Stimulated activated CD4-positive, alpha-beta T cell treated with anti-CD3 and anti-CD28 coated beads, Interleukin-15, amount 100 ng/mL, for 48 hours (primary cell): Measurements from ENCODE around the gene NCOA6.

Experiments used
- DNase-seq, 2 donors: peaks; one replicate each; pipeline ENCODE4 v3.0.0-alpha.2; 2020; ENCODE audit warnings: low read depth in 2 of 2

Gene NCOA6

GRCh38 chr20:34825530-34826362, at the start of gene NCOA6:
Gene NCOA6 (minus strand): TSS chr20:34825651. CDS start chr20:34782355, 43,296 bp downstream.
- peak; percentile 74 to 85 for DNase-seq

- peak; percentile 35 to 57 for DNase-seq
These were observed 48.7 kb upstream of the NCOA6 start for GRCh38 chr20:34874094-34874654.

GRCh38 chr20:34873583-34874093, 48.2 kb upstream of the NCOA6 start:
- DNase-seq = no peak

GRCh38 chr20:34872622-34873224, 47.3 kb upstream of the NCOA6 start, which contains the start of gene GGT7:
Gene GGT7 (minus strand): TSS chr20:34872856. CDS start chr20:34872815, 41 bp downstream.
- DNase-seq = peak; percentile 78 to 88

DNA sequence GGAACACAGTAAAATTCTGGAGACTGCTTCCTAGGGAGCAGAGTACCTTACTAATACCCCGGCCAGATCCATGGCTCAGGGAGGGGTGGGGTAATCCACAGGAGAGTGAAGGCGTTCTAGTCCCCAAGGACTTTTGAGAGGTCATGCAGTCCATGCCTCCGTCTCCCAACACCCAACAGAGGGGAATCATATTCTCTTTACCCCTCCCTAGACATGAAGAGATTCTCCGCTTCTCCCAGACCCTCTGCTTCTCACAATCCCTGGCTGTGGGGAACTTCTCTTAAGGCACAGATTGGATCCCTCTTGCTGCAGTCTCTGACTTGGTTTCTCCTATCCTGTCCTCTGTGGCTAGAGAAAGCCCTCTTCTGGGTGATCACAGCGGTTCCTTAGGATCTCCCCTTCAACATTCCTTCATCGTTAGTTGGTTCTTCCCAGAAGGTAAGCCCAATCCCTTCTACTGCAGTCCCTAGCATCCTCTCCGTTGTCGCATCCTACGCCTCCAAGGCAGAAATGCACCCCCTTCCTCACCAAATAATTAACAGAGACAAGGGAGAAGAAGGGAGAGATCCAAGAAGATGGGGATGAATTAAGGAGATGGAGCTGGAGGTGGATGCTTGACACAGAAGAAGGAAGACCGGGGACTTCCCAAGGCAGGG, 46.6 kb upstream of the NCOA6 start:
- no peak for DNase-seq

DNA sequence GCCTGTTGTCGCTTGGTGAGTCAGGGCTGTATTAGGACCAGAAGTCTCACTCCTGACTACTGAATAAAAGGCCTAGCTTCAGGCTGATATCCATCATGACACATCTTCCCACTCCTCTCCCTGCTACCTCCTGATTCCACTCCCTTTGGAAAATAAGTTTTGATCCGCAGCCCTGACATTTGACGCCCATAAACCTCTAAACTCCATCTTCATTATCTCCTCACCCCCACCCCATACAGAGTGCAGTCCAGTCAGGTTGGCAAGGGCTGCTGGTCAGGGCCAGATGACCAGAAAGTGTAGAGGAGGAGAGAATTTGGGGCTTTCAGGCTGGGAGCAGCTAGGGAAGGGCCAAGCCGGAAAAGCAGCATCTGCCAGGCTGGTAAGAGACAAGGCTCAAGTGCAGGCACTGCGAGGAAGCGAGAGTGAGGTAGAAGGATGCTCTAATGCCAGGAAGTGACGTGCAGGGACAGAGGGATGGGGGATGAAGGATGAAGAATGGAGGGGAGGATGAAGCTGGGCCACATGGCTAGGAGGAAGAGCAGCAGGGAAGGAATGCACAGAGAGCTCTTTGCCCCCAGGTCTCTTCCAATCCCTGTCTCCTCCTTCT, 46.0 kb upstream of the NCOA6 start:
- no peak for DNase-seq

DNA sequence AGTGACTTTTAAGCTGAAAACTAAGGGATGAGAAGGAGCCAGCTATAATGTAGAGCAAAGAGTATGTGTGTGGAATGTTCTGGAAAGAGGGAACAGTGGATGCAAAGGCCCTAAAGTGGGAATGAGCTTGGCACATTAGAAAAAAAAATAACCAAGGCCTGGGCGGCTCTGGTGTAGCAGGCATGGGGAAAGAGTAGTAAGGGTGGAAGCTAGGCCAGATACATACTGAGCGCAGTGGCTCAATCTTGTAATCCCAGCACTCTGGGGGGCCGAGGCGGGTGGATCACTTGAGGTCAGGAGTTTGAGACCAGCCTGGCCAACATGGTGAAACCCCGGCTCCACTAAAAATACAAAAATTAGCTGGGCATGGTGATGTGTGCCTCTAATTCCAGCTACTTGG, 38.8 kb upstream of the NCOA6 start:
- DNase-seq = no peak

DNA sequence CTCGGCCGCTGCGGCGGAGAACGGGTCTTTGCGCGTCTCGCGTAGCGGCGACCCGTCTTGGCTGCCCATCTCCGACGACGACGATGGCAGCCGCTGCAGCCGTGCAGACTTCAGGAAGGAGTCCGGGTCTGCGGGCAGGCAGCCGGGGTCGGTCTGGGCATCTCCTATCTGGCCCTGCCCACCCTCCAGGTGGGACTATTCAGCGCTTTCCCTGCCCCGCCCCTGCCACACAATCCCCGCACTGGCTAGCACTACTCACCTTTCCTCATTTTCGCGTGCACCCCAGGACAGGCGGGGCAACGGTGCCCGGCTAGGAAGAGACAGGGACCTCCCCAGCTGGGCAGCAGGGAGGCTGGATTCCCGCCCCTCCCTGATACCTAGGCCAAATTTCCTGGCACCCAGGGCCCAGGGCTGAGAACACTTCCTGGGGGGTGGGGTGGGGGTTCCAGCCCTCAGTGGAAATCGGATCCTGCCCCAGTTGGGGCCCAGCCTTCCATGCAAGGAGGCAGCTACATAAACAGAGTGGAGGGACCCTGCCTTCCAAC, 38.0 kb upstream of the NCOA6 start:
- no peak for DNase-seq

GRCh38 chr20:34862724-34863123, 37.3 kb upstream of the NCOA6 start:
- no peak for DNase-seq

DNA sequence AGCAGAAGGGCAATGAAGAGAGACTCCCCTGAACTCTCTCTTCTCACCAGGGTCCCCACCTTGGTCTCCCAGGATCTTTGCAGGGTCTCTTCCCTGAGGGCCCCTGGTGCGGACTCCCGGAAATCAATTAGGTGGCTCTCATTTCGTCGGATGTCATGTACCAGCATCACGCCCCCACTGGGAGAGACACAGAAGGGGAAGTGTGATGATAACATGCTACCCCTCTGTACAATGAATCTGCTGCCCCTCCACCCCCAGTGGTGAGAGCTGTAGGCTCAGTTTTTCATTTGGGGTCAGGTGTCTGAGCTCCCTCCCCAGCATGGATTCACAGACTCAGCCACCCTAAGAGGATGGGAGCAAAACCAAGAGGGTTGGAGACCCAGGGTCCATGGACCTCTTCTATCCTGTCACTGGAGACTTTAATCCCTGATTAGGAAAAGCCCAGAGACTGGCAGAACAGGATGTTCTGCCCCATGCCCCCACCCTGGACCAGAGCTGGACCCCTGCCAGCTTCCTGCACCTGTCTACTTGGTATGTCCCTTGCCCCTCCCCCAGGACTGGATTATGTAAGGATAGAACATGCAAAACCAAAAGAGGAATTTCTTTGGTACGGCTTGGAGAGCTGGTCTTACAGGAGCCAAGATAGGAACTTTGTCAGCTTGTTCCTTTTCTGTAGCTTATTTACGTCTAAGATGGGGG, 36.1 kb upstream of the NCOA6 start:
- DNase-seq = no peak

DNA sequence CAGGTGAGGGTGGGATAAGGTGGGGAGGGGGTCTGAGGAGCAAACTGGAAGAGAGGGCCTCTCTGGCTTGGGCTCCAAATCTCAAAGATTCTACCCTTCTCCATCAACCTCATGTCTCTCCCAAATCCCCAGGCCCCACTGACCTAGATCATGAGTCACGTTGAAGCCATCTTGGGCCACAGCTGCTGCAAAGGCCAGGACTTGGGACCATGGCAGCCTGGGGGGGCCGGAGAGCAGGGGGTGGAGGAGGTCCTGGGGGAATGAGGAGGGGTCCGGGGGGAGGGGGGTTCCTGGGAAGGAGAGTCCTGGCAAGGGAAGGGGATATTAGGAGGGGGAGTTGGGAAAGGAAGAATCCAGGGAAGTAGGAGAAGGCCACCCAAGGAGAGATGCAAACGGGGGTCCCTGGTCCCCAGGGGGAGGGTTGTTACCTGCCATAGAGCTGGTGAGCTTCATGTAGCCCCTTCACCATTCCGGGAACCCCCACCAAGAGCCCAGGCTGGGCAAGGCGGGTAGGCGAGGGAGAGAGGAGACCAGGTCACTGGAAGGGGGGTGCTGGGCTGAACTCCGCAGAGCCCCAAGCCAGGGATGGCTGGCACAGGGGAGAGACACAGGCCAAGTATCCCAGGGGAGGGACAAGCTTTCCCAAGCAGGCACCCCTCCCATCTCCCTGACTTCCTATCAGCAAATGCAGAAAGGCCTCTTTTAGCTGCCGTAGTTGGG, 34.5 kb upstream of the NCOA6 start:
- no peak for DNase-seq

GRCh38 chr20:34859367-34859766, 33.9 kb upstream of the NCOA6 start:
- no peak for DNase-seq

DNA sequence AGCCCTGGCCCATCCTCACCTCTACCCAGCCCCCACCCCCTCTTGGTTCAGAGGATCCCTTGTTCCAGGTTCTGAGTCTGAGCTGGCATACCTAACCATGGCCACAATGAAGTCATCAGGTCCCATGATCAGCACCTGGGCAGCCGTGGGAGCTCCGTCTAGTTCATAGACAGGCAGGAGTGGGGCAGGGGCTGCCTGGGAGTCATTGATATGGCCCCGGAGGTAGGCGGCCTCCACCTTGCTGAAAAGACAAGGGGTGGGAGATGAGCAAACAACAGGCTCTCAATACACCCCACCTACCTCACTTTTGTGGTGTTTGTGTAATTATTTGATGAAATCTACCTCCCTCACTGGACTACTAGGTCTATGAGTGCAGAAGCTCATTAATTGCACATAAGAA, 26.8 kb upstream of the NCOA6 start:
- DNase-seq = no peak

GRCh38 chr20:34850969-34851368, 25.5 kb upstream of the NCOA6 start:
- DNase-seq = no peak

GRCh38 chr20:34849778-34850177, 24.3 kb upstream of the NCOA6 start:
- DNase-seq = no peak

- no peak for DNase-seq
These were observed 23.1 kb upstream of the NCOA6 start for GRCh38 chr20:34848597-34848996.

DNA sequence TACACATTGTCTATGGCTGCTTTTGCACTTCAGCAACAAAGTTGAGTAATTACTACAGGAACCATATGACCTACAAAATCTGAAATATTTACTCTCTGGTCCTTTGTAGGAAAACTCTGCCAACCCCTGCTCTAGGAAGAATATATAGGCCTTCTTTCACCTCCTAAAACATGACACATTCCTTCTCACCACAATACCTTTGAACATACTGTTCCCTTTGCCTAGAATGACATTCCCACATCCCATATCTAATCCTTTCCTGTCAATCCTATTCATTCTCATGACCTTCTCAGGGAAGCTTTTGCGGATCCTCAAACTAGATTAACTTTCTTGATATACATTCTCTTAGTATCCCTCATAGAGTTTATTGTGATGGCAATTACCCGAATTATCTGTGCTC, 18.0 kb upstream of the NCOA6 start:
- DNase-seq = no peak

DNA sequence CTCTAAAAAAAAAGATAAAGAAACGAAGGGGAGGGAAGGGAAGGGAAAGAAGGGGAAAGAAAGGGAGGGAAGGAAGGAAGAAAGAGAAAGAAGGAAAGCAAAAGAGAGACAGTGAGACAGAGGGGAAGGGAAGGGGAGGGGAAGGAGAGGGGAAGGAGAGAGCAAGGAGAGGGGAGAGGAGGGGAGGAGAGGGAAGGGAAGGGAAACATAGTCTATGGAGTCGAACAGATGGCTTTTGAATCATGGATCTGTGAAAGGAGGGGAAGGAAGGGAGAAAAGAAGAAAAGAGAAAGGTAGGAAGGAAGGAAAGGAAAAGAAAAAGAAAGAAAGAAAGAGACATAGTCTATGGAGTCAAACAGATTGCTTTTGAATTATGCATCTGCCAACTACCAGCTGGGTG, 16.7 kb upstream of the NCOA6 start:
- DNase-seq = no peak

- no peak for DNase-seq
These were observed 9.0 kb upstream of the NCOA6 start for GRCh38 chr20:34834459-34834893.

DNA sequence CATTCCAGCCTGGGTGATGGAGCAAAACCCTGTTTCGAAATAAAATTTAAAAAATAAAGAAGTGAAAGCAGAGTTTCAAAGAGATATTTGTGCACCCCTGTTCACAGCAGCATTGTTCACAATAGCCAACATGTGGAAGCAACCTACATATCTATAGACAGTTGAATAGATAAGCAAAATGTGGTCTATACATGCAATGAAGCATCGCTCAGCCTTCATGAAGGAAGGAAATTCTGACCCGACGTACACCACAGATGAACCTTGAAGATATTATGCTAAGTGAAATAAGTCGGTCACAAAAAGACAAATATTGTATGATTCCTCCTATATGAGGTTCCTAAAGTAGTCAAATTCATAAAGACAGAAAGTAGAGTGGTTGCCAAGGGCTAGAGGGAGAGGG, 6.5 kb upstream of the NCOA6 start:
- DNase-seq = no peak
